ENCODE results near the gene S100A7.
"Not testable (repeated sequence)": the region's sequence is repeated elsewhere in the genome, so short reads cannot be mapped to it uniquely, and the experiment has no call there.

Gene S100A7

GRCh38 chr1:153431002-153431401, 29.4 kb downstream of the S100A7 start:
- DNase-seq (ENCODE audit: low read depth in 1 of 2, low spot score in 1 of 2) = no peak

DNA sequence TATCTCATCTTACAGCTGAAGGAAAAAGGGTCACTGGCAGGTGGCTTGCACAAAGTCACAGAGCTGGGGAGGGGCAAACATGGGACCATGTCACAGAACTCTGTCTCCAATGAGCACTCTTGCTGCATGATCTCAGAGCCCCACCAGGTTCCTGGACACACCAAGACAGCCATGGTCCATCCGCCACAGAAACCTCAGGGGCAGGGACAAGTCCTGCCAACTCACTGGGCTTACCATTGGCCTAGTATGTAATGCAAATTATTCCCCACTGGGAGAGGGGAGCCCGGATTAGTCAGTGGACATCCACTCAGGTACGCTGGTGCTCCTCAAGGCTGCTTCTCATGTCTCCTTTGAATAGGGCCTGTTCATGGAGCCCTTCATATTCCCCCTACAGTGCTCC, 29.9 kb downstream of the S100A7 start:
- no peak for DNase-seq (ENCODE audit: low read depth in 1 of 2, low spot score in 1 of 2)

DNA sequence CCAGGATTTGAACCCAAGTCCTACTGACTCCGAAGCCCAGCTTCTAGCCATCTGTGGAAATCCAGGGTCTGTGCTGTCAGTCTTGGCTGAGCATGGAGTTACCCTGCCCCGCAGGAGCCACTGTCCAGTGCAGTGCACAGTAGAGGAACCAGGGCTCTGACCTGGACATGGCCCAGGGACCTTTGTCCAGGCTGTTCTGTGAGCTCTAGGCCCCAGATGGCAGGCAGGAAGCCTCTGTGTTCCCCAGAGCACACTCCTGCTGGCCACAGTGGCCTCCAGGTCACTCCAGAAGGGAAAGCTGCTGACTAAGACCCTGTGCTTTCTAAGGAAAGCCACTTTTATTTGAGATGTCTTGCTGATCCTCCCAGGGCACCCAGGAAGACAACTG, 30.3 kb downstream of the S100A7 start:
- no peak for DNase-seq (ENCODE audit: low read depth in 1 of 2, low spot score in 1 of 2)

DNA sequence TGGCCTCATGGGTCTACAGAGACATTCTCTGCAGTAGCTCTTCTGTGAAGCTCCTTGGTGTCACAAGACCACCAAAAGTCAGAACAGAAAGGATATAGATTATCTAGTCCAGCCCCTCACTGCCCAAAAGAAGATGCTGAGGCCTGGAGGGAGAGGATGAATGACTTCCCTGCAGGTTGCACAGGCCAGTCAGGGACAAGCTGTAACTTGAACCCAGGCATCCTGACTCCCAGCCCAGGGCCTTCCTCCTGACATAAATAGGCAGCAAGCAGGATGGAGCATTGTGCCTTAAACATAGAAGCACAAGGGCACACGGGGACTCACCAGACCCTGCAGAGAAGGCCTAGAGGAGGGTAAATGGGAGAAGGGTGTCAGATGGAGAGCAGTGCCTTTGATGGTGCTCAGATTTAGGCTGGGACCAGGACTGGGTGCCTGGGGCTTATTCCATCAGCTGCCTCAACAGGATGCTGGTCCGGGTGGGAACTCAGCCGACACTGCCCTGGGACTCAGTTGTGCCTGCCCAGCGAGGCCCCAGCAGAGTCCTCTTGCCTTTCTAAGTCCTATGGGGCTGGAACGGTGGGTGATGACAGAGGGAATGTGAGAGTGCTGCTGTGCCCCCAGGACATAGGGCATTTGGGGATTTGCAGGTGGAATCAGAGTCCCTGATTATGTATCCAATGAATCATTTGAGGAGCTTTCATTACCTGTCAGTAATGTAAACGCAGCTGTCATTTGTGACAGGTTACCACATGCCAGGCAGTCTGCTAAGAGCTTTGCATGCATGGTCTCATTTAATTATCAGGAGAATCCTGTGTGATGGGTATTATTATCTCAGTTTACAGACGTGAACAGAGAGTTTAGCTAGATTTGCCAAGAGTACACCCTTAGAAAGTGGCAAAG, 30.9 kb downstream of the S100A7 start:
- no peak for DNase-seq (ENCODE audit: low read depth in 1 of 2, low spot score in 1 of 2)

- DNase-seq (ENCODE audit: low read depth in 1 of 2, low spot score in 1 of 2) = no peak
Observed at GRCh38 chr1:153428791-153429190, 31.7 kb downstream of the S100A7 start.

GRCh38 chr1:153428073-153428638, 32.3 kb downstream of the S100A7 start:
- no peak for DNase-seq (ENCODE audit: low read depth in 1 of 2, low spot score in 1 of 2)

- DNase-seq (ENCODE audit: low read depth in 1 of 2, low spot score in 1 of 2) = no peak
Observed at GRCh38 chr1:153426809-153427208, 33.6 kb downstream of the S100A7 start.

DNA sequence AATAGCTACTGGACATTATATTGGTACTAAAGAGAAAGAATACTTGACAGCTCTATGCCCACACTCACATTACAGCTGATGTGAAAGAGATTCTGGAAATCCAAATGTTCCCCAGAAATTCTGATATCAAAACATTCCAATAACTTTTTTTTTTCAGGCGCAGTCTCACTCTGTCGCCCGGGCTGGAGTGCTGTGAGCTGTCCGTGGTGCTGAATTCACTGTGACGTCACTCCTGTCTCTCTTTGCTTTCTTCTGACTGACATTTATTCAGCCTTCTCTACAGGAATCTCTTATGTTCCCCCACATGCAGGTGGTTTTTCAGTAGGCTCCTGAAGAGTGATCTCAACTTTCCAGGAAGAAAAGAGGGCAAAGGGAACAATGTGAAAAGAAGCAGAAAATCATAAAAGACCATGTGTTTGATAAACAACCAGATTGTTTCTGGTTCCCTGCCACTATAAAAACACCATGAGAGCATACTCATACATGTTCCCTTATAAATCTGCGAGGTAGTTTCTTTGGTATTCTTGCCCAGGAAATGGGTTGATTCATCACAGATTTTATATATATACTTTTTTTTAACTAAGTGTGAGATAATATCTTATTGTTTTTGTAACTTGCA, 37.9 kb downstream of the S100A7 start:
- peak; percentile 30 to 51 for DNase-seq (ENCODE audit: low read depth in 1 of 2, low spot score in 1 of 2)

GRCh38 chr1:153420306-153420705, 40.1 kb downstream of the S100A7 start:
- no peak for DNase-seq (ENCODE audit: low read depth in 1 of 2, low spot score in 1 of 2)

GRCh38 chr1:153419436-153419793, 41.0 kb downstream of the S100A7 start:
- DNase-seq (ENCODE audit: low read depth in 1 of 2, low spot score in 1 of 2) = not testable (repeated sequence)

DNA sequence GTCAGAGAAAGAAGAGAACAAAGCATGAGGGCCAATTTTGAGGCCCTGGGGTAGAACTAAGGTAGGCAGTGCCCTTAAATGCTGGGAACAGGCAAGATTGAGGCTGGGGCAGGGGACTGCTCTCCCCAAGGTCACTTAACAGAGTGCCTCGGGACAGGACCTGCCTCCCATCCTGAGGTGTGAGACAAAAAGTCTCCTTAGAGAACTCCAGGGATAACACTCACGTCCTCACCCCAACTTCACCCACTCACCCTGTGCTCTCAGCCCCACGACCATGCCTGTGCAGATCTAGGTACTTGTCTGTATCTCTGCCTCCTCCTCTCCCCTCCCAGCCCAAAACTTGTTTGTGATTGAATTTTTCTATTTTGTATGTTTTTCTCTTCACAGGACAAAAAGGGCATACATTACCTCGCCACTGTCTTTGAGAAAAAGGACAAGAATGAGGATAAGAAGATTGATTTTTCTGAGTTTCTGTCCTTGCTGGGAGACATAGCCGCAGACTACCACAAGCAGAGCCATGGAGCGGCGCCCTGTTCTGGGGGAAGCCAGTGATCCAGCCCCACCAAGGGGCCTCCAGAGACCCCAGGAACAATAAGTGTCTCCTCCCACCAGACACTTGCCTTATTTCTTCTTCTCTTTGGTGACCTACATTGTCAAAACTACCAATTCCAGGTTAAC, 41.6 kb downstream of the S100A7 start:
- DNase-seq (ENCODE audit: low read depth in 1 of 2, low spot score in 1 of 2) = not testable (repeated sequence)

- no peak for DNase-seq (ENCODE audit: low read depth in 1 of 2, low spot score in 1 of 2)
Observed at GRCh38 chr1:153417136-153417888, 43.1 kb downstream of the S100A7 start.

- no peak for DNase-seq (ENCODE audit: low read depth in 1 of 2, low spot score in 1 of 2)
Observed at GRCh38 chr1:153415850-153416570, 44.4 kb downstream of the S100A7 start, which contains the start of gene S100A7A. S100A7A (plus strand) TSS chr1:153416520; CDS start chr1:153418083, 1,563 bp downstream.

- not testable (repeated sequence) for DNase-seq (ENCODE audit: low read depth in 1 of 2, low spot score in 1 of 2)
Observed at GRCh38 chr1:153413961-153414360, 46.5 kb downstream of the S100A7 start.
